ENCODE measurements around the gene SSR3. TPM values are rescaled to one million over a fixed set of nuclear protein-coding genes. Genes with fewer than 3 reads are reported as not detected.
A peak's percentile ranks its signal among the peaks of the same experiment; 100 is the strongest.

SSR3 gene
- 212 and 220 TPM in 2 replicates for total RNA-seq

DNA sequence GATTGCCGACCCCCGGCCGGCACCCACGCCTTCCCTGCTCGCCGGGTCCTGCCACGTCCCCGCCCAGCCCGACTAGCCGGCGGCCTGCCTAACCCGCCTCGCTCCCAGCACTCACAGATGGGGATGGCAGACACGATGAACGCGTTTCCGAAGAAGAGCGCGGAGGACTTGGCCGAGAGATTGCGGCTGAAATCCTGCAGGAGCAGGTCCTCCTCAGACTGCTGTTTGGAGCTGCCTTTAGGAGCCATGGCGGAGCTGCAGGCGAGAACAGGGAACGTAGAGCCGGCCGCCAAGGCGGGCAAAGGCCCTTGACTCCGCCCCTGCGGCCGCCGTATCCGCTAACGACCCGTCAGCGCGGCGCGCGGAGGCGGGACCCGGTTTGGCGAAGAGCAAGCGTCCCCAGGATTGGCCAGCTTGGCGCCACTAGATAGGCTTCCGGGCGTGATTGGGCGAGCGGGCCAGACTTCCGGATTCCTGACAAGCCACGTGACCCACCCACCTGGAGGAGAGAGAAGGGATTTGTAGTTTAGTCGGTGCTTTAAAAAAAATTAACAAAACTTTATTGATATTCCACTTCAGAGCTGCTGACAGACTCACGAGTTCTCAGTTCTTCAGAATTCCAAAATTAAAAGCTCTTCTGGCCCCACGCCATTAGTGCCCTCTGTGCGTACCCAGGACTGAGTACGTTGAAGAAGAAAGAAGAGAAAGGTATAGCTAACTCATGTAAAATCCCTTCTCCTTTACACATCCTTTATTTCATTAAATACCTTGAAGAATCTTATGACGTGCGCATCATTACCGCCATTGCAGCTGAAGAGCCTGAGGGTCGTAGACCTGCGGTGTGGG is at the start of gene SSR3:
SSR3 (minus strand) TSS at position 276 of the 846 bp plus-strand sequence; CDS start at position 248, 28 bp downstream.
- Histone ChIP-seq H4K20me1 (ENCODE audit: insufficient read depth, low read length) (no peaks in the 10 kb centered on the region), H3K79me2 (ENCODE audit: insufficient read depth, low read length) (peaks cover 49% of the 10 kb centered on the region), H3K27ac (ENCODE audit: low read depth, low read length) (peak within 1 kb of the TSS; percentile 98), H3K4me1 (ENCODE audit: insufficient read depth, low read length) (peaks cover 44% of the 10 kb centered on the region), H3K27me3 (ENCODE audit: insufficient read depth, low read length) (no peaks in the 10 kb centered on the region), H3K36me3 (ENCODE audit: insufficient read depth, low read length) (peaks cover 30% of the 10 kb centered on the region), H2AFZ (ENCODE audit: low read length) (peak within 1 kb of the TSS; percentile 89), H3K4me3 (ENCODE audit: insufficient read depth, low read length) (peak within 1 kb of the TSS; percentile 94), H3K4me2 (ENCODE audit: insufficient read depth, low read length) (peak within 1 kb of the TSS; percentile 89), H3K9me3 (ENCODE audit: low read depth, low read length) (no peaks in the 10 kb centered on the region)
- TF ChIP-seq, protein P1, sequence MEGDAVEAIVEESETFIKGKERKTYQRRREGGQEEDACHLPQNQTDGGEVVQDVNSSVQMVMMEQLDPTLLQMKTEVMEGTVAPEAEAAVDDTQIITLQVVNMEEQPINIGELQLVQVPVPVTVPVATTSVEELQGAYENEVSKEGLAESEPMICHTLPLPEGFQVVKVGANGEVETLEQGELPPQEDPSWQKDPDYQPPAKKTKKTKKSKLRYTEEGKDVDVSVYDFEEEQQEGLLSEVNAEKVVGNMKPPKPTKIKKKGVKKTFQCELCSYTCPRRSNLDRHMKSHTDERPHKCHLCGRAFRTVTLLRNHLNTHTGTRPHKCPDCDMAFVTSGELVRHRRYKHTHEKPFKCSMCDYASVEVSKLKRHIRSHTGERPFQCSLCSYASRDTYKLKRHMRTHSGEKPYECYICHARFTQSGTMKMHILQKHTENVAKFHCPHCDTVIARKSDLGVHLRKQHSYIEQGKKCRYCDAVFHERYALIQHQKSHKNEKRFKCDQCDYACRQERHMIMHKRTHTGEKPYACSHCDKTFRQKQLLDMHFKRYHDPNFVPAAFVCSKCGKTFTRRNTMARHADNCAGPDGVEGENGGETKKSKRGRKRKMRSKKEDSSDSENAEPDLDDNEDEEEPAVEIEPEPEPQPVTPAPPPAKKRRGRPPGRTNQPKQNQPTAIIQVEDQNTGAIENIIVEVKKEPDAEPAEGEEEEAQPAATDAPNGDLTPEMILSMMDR (IDR thresholded peaks at IDR 0.05; ENCODE audit: extremely low read depth, low read depth, low read length) = no peak
- peak; percentile 95 for DNase-seq (ENCODE audit: insufficient read length, low spot score, missing footprints)

DNA sequence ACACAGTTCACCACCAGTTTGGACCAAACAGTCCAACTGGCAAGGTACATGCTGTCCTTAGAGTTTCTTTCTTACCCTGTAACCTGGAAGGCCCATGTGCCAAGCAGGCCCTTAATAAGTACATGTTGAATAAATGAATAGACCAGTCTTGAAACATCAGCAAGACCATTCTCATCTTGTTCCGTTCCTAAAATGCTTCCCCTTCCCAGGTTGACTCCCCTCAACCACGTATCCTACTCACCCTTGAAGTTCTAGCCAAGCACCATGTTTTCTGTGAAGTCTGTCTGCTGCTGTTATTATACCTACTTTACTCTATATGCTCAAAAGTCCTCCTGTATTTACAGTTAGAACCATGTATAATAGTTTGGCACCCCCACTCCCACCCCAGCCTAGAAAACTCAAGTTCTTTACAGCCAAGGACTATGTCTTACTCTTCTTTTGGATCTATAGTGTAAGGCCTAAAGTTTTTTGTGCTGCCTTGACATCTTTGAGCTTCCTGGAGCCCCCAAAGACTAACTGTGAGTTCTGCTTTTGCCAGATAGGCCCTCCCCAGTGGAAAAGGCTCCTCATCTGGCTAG is 49.2 kb upstream of the SSR3 start:
- H4K20me1 ChIP-seq (ENCODE audit: insufficient read depth, low read length) = no peaks in the 10 kb centered on the region
- no peaks in the 10 kb centered on the region for H3K27me3 ChIP-seq (ENCODE audit: insufficient read depth, low read length)
- no peak overlapping the region for H3K27ac ChIP-seq (ENCODE audit: low read depth, low read length)
- no peaks in the 10 kb centered on the region for H3K36me3 ChIP-seq (ENCODE audit: insufficient read depth, low read length)
- no peak overlapping the region for H3K4me2 ChIP-seq (ENCODE audit: insufficient read depth, low read length)
- no peaks in the 10 kb centered on the region for H3K79me2 ChIP-seq (ENCODE audit: insufficient read depth, low read length)
- DNase-seq (ENCODE audit: insufficient read length, low spot score, missing footprints) = no peak
- TF ChIP-seq, protein P1 (IDR thresholded peaks at IDR 0.05; ENCODE audit: extremely low read depth, low read depth, low read length) = no peak
- peaks cover 12% of the 10 kb centered on the region for H3K4me1 ChIP-seq (ENCODE audit: insufficient read depth, low read length)
- no peak overlapping the region for H2AFZ ChIP-seq (ENCODE audit: low read length)
- no peak overlapping the region for H3K4me3 ChIP-seq (ENCODE audit: insufficient read depth, low read length)
- H3K9me3 ChIP-seq (ENCODE audit: low read depth, low read length) = no peaks in the 10 kb centered on the region

DNA sequence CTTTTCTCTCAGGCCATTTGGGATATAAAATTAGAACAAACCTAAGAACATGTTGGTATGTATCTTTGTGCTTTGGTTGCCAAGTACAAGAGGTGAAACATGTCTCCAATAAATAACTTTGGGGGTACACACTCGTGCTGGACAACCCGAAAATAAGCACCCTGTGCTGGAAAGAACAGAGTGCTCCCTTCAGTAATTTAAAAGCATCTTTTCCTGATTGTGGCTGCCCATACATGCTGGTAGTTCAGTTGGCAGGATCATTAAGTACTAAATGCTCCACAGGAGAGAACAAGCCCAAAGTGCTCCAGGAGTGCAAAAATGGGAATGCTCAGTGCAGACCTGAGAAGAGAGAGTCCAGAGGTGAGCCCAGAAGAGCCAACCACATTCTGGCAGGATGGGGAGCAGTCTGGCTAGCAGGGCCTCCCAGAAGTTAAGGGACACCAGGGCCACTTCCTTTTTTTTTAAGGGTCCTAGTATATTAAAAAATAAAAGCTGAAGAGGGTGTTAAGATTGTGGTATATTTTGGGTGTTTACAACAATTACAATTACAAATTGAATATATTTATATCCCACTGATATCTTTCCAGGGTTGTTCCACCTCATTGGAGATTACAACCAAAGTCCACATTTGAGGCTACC is 48.6 kb upstream of the SSR3 start:
- Histone ChIP-seq H2AFZ (ENCODE audit: low read length) (no peak overlapping the region), H3K4me2 (ENCODE audit: insufficient read depth, low read length) (no peak overlapping the region), H4K20me1 (ENCODE audit: insufficient read depth, low read length) (no peaks in the 10 kb centered on the region), H3K27me3 (ENCODE audit: insufficient read depth, low read length) (no peaks in the 10 kb centered on the region), H3K4me3 (ENCODE audit: insufficient read depth, low read length) (no peak overlapping the region), H3K9me3 (ENCODE audit: low read depth, low read length) (no peaks in the 10 kb centered on the region), H3K27ac (ENCODE audit: low read depth, low read length) (no peak overlapping the region), H3K79me2 (ENCODE audit: insufficient read depth, low read length) (no peaks in the 10 kb centered on the region), H3K4me1 (ENCODE audit: insufficient read depth, low read length) (peaks cover 12% of the 10 kb centered on the region), H3K36me3 (ENCODE audit: insufficient read depth, low read length) (no peaks in the 10 kb centered on the region)
- DNase-seq (ENCODE audit: insufficient read length, low spot score, missing footprints) = no peak
- TF ChIP-seq, protein P1 (IDR thresholded peaks at IDR 0.05; ENCODE audit: extremely low read depth, low read depth, low read length) = no peak

DNA sequence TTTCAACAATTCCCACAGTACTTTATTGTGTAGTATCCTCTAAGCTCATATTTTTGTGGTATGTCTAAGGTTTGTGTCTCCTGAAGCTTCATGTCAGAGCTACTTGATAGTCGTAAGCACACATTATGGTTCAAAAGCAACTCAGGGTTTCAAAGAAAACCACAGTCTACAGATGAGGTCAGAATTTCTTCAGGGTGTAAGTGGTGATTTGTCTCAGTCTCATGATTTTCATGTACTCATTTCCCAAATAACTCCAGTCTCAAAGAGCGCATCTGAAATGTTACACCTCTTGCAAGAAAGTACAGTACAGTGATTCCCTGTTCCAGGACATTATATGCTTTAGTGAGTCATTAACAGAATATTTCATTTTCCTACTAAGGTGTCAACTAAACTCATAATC is 47.5 kb upstream of the SSR3 start:
- Histone ChIP-seq H3K4me1 (ENCODE audit: insufficient read depth, low read length) (peaks cover 12% of the 10 kb centered on the region), H4K20me1 (ENCODE audit: insufficient read depth, low read length) (no peaks in the 10 kb centered on the region), H3K36me3 (ENCODE audit: insufficient read depth, low read length) (no peaks in the 10 kb centered on the region), H3K79me2 (ENCODE audit: insufficient read depth, low read length) (no peaks in the 10 kb centered on the region), H3K9me3 (ENCODE audit: low read depth, low read length) (no peaks in the 10 kb centered on the region), H3K27ac (ENCODE audit: low read depth, low read length) (no peak overlapping the region), H3K27me3 (ENCODE audit: insufficient read depth, low read length) (no peaks in the 10 kb centered on the region), H3K4me3 (ENCODE audit: insufficient read depth, low read length) (no peak overlapping the region), H2AFZ (ENCODE audit: low read length) (no peak overlapping the region), H3K4me2 (ENCODE audit: insufficient read depth, low read length) (no peak overlapping the region)
- TF ChIP-seq, protein P1 (IDR thresholded peaks at IDR 0.05; ENCODE audit: extremely low read depth, low read depth, low read length) = no peak
- peak; percentile 89 for DNase-seq (ENCODE audit: insufficient read length, low spot score, missing footprints)

Data from osteoblast (primary cell).